ENCODE measurements around the gene PPP4R4. TPM values are rescaled to one million over a fixed set of nuclear protein-coding genes. Genes with fewer than 3 reads are reported as not detected.
"Not testable (repeated sequence)": the region's sequence is repeated elsewhere in the genome, so short reads cannot be mapped to it uniquely, and the experiment has no call there.

The PPP4R4 gene
- polyA plus RNA-seq, 3 donors, result 0.08 TPM; not detected in 2

GRCh38 chr14:94244182-94244581, 70.1 kb downstream of the PPP4R4 start:
- Histone ChIP-seq H3K4me2 (replicated peaks; ENCODE audit: extremely low read depth, low read length, poor library complexity, severe bottlenecking) (no peak overlapping the region), H3K27me3 (ENCODE audit: control insufficient read depth in 2 of 2, insufficient read depth in 2 of 2, low read length in 2 of 2) (no peaks in the 10 kb centered on the region), H3K27ac (ENCODE audit: low read depth in 1 of 2, low read length in 2 of 2) (no peak overlapping the region), H3K9me3 (replicated peaks in 1 of 2; ENCODE audit: control insufficient read depth in 1 of 2, insufficient read depth in 1 of 2, low read length in 2 of 2) (no peaks in the 10 kb centered on the region), H3K4me3 (replicated peaks in 1 of 3; ENCODE audit: low read depth in 2 of 3, low read length in 3 of 3) (no peak overlapping the region), H3K9ac (ENCODE audit: insufficient read depth, low read length, poor library complexity, severe bottlenecking) (no peak overlapping the region), H3K4me1 (ENCODE audit: control insufficient read depth in 1 of 2, insufficient read depth in 2 of 2, low read length in 2 of 2) (no peaks in the 10 kb centered on the region), H3K79me2 (ENCODE audit: insufficient read depth, low read length) (no peaks in the 10 kb centered on the region), H4K20me1 (ENCODE audit: insufficient read depth, low read length) (no peaks in the 10 kb centered on the region), H3K36me3 (replicated peaks in 1 of 2; ENCODE audit: control insufficient read depth in 1 of 2, insufficient read depth in 2 of 2, low read length in 2 of 2) (no peaks in the 10 kb centered on the region), H2AFZ (ENCODE audit: insufficient read depth, low read depth, low read length, poor library complexity, severe bottlenecking) (no peak overlapping the region)
- Mint-ChIP-seq H3K36me3 (no peaks in the 10 kb centered on the region), H3K4me1 (no peaks in the 10 kb centered on the region), H3K27me3 (ENCODE audit: low read depth in 3 of 3) (peaks cover 0 to 6% (median 4%) of the 10 kb centered on the region in 3 donors), H3K27ac (no peak overlapping the region), H3K9me3 (no peaks in the 10 kb centered on the region), H3K4me3 (no peak overlapping the region)
- TF ChIP-seq, protein P1, sequence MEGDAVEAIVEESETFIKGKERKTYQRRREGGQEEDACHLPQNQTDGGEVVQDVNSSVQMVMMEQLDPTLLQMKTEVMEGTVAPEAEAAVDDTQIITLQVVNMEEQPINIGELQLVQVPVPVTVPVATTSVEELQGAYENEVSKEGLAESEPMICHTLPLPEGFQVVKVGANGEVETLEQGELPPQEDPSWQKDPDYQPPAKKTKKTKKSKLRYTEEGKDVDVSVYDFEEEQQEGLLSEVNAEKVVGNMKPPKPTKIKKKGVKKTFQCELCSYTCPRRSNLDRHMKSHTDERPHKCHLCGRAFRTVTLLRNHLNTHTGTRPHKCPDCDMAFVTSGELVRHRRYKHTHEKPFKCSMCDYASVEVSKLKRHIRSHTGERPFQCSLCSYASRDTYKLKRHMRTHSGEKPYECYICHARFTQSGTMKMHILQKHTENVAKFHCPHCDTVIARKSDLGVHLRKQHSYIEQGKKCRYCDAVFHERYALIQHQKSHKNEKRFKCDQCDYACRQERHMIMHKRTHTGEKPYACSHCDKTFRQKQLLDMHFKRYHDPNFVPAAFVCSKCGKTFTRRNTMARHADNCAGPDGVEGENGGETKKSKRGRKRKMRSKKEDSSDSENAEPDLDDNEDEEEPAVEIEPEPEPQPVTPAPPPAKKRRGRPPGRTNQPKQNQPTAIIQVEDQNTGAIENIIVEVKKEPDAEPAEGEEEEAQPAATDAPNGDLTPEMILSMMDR (IDR thresholded peaks at IDR 0.05), result no peak
- intact Hi-C loops (cut with micrococcal nuclease), result no loop called here
- no peak for DNase-seq
- no CpG with 5 or more reads among the region's 2 CpGs for WGBS (ENCODE audit: insufficient coverage)

DNA sequence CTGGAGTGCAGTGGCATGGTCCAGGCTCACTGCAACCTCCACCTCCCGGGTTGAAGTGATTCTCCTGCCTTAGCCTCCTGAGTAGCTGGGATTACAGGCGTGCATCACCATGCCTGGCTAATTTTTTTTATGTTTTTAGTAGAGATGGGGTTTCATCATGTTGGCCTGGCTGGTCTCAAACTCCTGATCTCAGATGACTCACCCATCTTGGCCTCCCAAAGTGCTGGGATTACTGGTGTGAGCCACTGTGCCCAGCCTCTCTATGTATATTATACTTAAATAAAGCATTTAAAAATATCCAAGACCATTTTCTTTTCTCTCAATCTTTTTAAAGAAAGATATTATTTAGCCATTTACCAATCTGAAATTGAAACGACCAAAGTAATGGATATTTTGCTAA, 90.1 kb downstream of the PPP4R4 start:
- H3K9me3 Mint-ChIP-seq; H3K27me3 Mint-ChIP-seq (ENCODE audit: low read depth in 3 of 3); H4K20me1 ChIP-seq (ENCODE audit: insufficient read depth, low read length); DNase-seq; H3K4me3 ChIP-seq (replicated peaks in 1 of 3; ENCODE audit: low read depth in 2 of 3, low read length in 3 of 3); H3K4me1 ChIP-seq (ENCODE audit: control insufficient read depth in 1 of 2, insufficient read depth in 2 of 2, low read length in 2 of 2); H3K4me1 Mint-ChIP-seq; H3K27ac Mint-ChIP-seq; intact Hi-C loops (cut with micrococcal nuclease); H3K79me2 ChIP-seq (ENCODE audit: insufficient read depth, low read length); H3K36me3 ChIP-seq (replicated peaks in 1 of 2; ENCODE audit: control insufficient read depth in 1 of 2, insufficient read depth in 2 of 2, low read length in 2 of 2); H3K27ac ChIP-seq (ENCODE audit: low read depth in 1 of 2, low read length in 2 of 2); H2AFZ ChIP-seq (ENCODE audit: insufficient read depth, low read depth, low read length, poor library complexity, severe bottlenecking); H3K9ac ChIP-seq (ENCODE audit: insufficient read depth, low read length, poor library complexity, severe bottlenecking); H3K36me3 Mint-ChIP-seq; H3K4me2 ChIP-seq (replicated peaks; ENCODE audit: extremely low read depth, low read length, poor library complexity, severe bottlenecking); H3K9me3 ChIP-seq (replicated peaks in 1 of 2; ENCODE audit: control insufficient read depth in 1 of 2, insufficient read depth in 1 of 2, low read length in 2 of 2); H3K27me3 ChIP-seq (ENCODE audit: control insufficient read depth in 2 of 2, insufficient read depth in 2 of 2, low read length in 2 of 2); H3K4me3 Mint-ChIP-seq: not testable (repeated sequence)
- 100% methylated on average over 1 of the region's 3 CpGs for WGBS (ENCODE audit: insufficient coverage)

Data from CD14-positive monocyte (primary cell).